ENCODE data around the gene SLCO4A1.
A peak's percentile ranks its signal among the peaks of the same experiment; 100 is the strongest.

SLCO4A1 gene

DNA sequence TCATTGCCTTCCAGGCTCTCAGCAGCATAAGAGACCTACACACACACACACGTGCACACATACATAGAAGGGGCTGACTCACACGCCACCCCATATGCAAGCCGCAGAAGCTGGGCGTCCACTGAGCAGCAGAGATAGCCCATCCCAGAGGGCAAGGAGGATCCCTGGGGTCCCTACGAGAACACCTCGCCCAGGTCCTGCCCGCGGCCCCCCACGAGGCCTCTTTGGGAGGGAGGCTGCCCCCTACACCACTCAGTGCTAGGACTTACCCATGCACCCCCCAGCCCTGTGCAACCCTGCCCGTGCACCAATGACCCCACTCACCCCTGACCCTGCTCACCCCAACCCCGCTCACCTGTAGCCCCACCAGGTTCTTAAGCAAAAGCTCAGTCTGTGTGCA is 45.8 kb downstream of the SLCO4A1 start:
- no peak for DNase-seq

DNA sequence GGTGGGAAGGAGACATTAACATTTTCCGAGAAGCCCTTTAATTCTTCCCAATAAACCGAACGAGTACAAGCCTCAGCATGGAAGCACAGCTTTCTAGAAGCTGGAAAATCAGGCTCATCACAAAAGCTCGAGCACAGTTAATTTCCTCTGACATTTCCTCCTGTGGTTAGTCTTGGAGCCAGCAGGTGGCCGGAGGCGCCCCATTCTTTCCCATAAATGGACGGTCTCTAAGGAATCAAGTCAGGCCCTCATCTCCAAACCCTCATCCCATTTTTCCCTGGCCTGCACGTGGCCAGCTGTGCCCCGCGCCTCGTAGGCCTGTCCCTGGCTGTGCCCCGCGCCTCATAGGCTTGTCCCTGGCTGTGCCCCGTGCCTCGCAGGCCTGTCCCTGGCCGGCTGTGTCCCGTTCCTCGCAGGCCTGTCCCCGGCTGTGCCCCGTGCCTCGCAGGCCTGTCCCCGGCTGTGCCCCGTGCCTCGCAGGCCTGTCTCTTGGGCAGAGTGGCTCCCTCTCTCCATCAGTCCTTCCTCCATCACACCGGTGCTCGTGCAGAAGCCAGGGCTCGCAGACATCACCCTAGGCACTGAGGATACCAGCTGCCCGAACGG is 46.7 kb downstream of the SLCO4A1 start:
- no peak for DNase-seq

DNA sequence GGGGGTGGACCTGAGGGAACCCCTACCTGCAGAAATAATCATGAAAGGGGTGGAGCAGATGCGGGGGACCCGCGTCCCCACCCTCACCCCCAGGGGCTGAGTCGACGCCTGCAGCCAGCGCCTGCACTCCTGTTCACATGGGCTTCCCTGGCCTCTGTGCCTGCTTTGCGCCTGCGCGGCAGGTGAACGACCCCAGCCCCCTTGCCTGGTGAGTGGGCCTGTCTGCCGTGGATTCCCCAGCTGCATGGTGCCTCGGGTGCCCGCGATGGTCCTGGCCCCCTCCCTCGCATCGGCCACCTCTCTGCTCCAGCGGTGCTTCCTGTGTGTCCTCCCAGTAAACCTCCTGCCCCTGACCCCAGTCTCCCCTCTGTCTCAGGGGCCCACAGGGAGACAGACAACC is 47.6 kb downstream of the SLCO4A1 start:
- no peak for DNase-seq

DNA sequence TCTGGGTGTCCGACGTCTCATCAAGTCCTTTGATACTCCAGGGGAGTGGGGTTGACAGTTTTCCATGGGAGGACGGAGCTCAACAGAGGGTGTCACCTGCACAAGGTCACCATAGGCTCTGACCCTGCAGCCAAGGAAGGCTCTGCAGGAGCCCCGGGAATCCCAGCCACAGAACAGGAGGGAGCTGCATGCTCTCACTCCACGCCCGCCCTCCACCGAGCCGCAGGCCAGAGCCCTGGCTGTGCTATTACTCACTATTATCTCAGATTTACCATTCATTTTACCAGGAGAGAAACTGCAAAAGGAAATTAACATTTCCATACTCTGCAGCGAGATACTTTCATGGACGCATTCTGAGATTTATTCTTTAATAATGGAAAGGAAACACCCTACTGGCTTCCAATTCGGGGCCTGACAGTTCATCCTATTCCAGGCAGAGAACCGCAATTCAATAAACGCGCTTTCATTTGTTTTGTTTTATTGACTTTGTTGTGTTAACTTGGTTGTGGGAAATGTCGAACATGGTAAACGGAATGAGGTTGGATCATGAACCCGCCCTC is 48.0 kb downstream of the SLCO4A1 start:
- no peak for DNase-seq

DNA sequence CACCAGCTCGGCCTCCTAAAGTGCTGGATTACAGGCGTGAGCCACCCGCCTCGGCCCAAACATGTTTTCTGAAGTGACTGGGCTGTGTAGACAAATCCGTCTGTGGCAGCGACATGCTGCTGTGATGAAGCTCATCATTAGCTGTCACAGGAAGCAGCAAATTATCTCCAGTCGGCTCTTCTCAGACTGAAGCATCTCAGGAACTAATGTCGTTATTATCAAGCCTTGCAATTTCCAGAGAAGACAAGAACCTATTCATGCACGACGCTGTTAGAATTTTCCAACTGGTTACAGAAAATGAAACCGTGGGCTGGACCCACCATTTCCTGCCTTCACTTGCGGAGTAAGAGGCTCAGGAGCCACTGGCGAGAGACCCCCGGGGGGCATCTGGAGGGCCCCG is 49.2 kb downstream of the SLCO4A1 start:
- no peak for DNase-seq

DNA sequence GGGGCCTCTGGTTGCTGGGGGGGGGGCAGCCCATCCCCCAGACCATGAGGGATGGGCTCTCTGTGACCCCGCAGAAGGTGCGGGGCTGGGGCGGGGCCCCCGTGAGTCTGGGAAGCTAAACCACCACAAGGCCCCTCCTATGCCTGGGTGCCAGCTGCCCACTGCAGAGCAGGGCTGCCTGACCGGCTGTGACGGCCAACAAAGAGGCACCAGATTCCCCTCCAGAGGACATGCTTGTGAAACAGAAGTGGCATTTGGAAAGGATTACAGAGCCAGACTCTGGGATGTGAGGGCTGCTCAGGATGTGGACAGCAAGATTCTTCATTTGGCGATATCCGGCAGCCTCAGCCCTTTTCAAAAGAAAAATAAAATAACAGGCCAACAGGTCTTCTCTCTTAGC is 49.9 kb downstream of the SLCO4A1 start:
- no peak for DNase-seq

DNA sequence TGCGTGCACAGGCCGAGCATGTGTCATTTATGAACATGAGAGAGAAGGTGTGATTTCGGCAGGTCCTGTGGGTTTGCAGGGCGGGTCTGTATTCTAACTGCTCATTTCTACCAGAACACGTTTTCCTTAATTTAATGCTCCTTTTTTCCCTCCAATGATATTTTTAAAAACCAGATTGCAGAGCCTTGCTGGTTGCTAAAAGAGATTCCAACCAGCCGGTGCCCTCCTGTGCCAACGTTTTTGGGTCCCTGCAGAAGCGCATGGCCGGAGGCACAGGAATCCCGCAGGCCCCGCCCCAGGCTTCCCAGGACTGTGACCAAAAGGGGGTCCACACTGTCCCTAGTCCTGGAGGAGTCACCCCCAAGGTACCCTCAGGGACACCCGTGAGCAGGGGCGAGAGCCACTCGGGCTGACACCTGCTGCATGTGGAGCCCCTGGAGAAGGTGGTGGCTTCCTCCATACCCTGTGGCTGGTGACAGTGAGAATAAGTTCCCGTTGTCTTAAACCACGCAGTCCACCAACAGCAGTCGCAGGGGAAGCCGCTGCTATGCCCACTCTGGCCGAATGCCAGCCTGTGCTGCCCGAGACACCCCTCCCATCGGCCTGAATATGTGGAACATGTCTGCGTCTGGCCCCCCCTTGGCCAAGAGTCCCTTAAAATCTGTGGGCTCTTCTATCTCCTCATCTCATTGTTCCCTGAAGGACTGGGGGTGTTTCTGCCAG is 50.7 kb downstream of the SLCO4A1 start:
- DNase-seq = no peak

DNA sequence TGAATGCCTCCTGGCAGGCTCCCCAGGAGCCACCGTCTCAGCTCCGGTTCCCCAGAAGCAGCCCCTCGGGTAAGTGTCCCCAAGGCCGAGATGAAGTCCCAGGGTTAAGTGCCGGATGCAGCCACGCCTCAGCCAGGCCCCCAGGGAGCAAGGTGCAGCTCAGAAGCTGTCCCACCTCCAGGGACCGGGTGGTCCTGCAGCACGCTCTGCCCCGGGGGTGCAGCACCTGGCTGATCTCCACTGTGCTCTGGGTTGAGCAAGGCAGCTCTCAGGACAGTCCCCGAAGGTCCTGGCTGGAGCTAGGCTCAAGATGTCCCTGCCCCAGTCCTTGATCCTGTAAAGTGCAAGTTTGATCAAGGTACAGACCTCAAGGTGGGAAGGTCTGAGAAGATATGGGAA is 51.2 kb downstream of the SLCO4A1 start:
- DNase-seq = no peak

DNA sequence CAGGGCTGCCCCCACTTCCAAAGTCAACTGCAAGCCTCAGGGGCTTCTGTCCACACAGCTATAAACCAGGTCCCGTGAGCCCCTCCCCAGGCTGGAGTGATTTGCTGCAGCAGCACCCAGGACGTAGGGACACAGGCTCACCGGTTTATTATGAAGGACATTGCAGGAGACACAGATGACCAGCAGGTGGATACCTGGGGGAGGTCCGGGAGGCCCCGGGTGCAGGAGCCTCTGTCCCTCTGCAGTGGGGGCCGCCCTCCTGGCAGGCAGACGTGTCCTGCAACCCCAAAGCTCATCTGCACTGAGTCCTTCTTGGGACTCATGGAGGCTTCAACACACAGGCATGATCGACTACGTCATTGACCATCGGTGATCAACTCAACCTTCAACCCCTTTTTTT is 51.8 kb downstream of the SLCO4A1 start:
- DNase-seq = no peak

DNA sequence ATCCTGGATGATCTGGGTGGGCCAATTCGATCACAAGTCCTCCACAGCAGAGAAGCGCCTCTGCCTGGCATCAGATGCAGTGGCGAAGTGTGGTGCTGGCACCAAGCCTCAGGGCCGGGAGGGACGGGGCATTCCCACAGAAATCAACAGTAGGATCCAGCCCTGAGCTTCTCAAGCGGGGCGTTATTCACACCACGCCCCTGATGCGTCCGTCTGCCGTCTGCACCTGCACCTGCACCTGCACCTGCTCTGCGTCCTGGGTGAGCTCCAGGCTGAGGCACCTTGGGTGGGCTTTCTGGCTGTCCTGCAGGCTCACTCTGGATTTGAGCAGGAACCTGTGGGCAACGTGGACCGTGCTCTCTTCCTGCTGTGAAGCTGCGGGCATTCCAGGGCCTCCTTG is 52.6 kb downstream of the SLCO4A1 start:
- DNase-seq = no peak

DNA sequence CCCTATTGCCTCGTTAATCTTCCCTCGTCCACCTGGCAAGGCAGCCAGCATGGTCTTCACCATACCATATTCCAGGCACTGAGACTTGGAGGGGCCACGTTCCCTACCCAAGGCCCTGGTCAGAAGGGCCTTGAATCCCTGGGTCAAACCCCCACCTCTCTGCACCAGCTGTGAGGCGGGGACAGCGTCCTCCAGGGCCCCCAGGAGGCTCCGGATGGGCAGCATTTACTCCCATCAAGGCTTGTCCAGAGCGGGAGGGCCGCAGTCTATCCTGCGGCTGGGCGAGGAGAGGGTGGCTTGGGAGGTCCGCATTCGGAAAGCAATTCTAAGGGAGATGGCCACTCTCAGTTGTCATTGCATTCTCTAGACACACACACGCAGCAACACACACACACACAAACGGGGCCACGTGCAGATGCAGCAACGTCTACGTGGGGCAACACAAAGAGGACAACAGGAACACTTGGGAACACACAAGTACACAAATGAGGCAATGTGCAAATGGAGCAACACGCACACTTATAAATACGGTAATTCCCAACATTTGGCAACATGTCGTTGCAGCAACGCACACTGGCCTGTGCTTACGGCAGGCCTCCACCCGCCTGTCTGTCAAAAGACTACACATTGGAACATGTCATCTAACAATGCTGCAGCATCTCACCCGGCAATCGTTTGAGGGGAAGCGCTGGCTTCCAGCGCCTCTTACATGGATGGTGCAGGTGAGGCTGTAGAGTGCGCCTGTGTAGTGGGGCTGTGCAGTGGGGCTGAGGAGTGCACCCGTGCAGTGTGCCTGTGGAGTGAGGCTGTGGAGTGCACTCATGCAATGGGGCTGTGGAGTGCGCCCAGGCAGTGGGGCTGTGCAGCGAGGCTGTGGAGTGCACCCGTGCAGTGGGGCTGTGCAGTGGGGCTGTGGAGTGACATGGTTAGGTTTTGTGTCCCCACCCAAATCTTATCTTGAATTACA is 53.4 kb downstream of the SLCO4A1 start:
- peak; percentile 92 for DNase-seq

DNA sequence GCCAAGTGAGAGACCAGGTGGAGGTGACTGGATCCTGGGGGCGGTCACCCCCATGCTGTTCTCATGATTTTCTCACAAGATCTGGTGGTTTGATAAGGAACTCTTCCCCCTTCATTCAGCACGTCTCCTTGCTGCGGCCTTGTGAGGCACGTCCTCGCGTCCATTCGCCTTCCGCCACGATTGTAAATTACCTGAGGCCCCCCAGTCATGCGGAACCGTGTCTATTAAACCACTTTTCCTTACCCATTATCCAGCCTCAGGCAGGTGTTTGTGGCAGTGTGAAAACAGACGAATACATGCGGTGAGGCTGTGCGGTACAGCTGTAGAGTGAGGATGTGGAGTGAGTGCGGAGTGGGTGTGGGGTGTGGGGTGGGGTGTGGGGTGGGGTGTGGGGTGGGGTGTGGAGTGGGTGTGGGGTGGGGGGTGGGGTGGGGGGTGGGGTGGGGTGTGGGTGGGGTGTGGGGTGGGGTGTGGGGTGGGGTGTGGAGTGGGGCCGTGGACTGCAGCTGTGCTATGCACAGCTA is 54.2 kb downstream of the SLCO4A1 start:
- DNase-seq = no peak

DNA sequence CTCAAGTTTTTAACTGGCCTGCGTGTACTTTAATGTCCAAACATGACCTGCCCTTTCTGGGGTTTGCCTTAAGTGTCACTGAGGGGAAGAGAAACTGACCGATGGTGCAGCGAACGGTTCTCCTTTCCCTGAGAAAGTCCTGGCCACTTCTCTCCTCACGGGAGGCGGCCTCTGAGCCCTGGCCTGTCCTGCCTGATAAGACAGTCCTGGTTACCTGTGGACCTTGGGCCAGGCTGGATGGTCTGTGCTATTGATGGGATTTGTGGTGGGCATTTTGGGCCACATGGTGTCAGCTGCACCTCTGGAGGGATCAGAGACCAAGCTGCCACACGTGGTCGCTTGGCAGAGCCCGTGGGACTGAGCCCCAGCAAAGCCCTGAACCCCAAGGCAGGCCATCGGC is 54.7 kb downstream of the SLCO4A1 start:
- peak; percentile 84 for DNase-seq

DNA sequence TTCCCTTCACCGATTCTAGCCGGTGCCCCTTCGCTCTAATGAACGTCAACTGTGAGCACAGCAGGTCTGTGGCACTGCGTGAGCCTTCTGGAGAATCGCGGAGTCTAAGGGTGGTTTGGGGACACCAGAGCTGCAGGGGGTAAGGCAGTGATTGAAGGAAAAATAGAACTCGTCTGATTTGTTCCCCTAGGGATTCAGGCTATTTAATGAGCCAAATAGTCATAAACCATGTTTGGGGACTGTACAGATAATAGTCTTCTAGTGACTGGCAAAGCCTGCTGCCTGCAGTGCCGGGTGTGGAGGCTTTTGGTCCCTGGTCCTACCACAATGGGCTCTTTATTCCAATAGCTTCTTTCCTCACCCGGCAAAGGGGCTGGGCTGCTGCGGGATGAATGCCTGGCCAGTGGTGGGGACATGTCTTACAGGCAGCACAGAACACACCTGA is 55.2 kb downstream of the SLCO4A1 start:
- DNase-seq = no peak

DNA sequence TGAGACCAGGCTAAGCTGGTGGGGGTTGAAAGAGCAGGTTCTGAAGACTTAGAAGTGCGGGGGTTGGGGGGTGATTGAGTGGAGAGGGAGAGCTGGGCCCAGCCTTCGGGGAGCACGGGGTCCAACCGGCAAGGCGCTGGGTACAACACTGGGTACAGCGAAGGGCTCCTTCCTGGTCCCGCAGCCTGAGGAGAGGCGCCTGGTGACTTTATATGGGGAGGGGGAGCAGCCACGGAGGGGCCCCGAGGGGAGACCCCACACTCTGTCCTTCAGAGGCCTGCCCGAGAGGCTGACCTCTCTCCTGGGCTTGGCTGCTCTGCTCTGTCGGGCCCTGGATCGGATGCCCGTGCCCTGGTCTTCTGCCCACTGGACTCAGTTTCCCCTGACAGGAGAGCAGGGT is 55.9 kb downstream of the SLCO4A1 start:
- no peak for DNase-seq

DNA sequence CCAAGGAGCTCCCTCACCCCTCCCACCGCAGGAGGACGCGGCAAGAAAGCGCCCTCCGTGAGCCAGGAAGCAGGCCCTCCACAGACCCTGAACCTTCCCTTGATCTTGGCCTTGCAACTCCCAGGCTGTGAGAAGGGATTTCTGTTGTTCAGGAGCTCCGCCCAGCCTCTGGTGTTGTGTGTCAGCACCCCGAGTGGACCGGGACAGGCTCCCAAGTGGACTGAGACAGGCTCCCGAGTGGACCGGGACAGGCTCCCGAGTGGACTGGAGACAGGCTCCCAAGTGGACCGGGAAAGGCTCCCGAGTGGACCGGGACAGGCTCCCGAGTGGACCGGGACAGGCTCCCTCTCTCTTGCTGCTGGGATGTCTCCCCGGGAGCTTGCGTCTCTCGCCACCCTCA is 57.0 kb downstream of the SLCO4A1 start:
- no peak for DNase-seq

DNA sequence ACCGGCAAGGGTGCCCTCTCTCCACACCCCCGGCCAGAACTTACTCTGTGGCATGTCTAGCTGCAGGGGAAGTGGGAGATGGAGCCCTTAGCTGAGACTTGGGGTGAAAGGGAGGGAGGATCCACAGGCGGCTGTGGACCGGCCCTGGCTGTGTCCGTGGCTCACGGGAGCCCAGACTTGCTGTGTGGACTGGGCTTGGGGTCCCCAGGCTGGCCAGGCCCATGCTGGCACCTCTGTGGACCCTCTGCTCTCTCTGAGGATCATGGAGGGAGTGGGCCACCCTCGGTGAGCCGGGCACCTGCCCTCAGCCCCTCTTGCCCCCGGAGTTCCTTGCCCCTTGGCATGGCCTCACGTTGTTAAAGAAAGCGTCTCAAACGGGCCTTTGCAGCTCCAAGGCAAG is 57.4 kb downstream of the SLCO4A1 start:
- DNase-seq = no peak

DNA sequence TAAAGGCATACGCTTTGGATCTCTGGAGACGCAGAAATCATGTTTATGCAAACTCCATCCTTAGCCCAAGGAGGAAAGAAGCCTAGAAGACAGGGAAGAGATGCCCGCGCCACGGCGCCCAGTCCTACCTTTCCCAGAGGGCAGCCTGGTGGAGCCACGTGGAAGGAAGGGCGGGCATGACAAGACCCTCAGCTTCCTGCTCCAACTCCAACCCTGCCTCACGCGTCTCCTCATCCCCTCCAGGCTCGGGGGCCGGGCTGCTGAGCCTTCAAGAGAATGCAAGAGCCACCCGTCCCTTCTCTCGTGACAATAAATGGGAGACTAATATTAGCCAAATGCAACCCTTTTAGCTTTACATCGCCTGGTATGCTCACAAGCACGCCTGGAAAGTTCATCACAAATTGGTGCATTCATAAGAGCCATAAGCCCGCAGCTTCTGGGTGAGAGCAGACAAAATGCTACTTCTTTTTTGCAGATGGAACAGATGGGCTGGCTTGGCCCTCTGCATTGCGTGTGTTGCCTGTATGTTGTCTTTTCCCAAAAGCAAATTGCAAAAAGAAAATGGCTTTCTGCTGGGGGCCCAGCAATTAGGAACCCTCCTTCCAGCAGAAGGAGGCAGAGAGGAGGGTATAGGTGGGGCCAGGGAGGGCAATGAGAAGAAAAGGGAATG is 58.1 kb downstream of the SLCO4A1 start:
- no peak for DNase-seq

DNA sequence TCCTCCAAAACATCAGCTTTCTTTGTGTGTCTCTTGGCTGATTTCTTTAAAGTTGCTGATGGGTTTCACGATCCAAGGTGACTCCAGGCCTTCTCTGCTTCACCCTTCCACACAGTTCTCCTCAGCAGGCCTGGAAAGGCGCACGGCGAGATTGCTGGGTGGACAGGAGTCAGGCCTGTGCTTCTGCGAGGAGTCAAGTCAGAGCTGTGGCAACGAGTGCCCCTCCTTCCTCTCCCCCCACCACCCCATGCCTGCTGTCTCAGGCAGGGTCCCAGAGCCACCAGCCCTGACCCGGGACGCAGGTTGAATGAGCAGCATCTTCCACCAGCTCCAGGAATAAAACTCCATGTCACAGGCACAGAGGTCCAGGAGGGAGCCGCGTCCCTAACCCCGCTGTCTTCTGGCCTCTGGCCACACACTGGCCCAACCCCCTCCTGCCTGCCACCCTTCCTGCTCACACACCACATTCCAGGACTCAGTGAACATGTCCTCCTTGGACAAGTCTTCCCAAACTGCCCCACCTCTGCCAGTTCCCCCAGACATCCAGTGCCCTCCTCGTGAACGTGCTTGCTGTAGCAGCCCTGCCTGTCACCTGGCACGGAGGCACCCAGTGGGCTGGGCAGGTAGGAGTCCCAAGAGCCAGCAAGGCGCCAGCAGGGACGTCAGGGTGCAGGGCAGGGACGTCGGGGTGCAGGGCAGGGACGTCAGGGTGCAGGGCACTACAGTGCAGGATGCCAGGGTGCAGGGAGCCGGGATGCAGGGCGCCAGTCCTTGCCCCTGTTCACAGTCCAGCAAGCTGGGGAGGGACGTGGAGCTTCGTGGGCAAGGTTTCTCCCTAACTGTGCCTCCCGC is 59.1 kb downstream of the SLCO4A1 start:
- DNase-seq = no peak

DNA sequence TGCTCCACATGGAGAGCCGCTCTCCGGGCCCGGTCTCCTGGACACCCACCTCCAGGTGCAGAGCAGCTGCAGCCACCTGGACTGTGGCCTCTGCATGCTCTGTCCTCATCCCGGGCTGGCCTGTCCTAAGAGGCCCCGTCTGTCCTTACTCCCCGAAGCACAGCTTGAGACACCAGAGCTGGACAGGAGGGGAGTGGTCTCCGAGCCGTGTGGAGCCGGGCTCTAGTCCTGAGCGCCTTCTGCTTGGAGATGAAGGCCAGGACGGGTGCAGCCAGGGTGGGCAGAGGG is 59.7 kb downstream of the SLCO4A1 start:
- DNase-seq = no peak

DNA sequence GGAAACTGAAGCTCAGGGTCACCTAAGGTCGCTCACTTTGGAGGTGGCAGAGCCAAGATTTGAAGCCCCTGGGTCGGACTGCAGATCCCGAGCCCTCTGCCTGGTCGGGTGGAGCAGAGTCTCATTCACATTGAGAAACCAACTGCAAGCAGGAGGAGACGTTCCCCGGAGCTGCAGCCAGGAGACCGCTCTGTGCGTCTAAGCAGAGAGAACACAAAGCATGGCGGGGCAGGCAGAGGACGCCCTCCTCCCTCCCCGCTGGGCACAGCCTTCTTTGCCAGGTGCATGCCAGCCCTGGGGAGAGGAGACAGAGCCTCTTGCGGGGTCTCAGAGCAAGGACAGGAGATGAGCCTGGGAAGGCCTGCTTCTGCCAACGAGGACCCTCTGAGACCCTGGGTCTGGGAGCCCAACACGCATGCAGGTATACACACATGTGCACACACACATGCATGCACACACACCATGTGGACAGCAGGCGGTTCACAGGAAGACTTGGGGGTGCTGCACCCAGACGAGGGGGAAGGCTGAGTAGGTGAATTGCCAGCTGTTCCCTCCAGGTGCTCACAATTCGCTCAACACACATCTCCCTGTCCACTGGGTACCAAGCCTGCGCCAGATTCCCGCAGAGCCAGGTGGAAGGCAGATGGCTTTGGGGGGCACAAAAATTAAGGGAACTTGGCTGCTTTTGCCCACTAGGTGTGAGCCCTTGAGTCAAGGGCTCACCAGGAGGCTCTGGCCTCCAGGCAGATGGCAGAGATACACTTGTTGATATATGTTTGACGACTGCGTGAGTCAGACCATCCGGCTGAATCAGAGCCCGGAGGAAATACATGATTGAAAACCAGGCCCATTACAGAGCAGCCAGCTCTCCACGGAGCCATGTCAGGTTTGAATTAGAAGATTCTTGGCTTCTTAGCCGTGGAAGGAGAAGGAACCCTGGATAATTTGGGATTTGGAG is 60.9 kb downstream of the SLCO4A1 start:
- DNase-seq = peak; percentile 47

Measured in inflammatory macrophage treated with lipopolysaccharide for 4 hours (primary cell).